ENCODE measurements around the gene ZBED2. TPM values are rescaled to one million over a fixed set of nuclear protein-coding genes. Genes with fewer than 3 reads are reported as not detected.

The ZBED2 gene
- not detected in 2 replicates for total RNA-seq (2021; fragmentation: NEBNext Ultra II Directional; extraction: Animal tissue kit (Norgen Biotek cat#: 25700))
- not detected in 2 replicates for polyA plus RNA-seq (2011; rRNA removed)
- polyA plus RNA-seq (2011; cell fraction: cytosol; rRNA removed), result not detected
- not detected for polyA plus RNA-seq (2011; cell fraction: nucleus; rRNA removed)
- not detected in 4 replicates for polyA plus RNA-seq (2012, experiment 1 of 2)
- not detected for polyA plus RNA-seq (2012, experiment 2 of 2)
- not detected for polyA plus RNA-seq (2013, experiment 1 of 2)
- polyA plus RNA-seq (2013, experiment 2 of 2), result not detected
- polyA minus RNA-seq (2011; rRNA and poly(A)+ RNA removed), result not detected in 2 replicates
- not detected for polyA minus RNA-seq (2011; cell fraction: cytosol; rRNA and poly(A)+ RNA removed)
- polyA minus RNA-seq (2011; cell fraction: nucleus; rRNA and poly(A)+ RNA removed), result not detected
- long read RNA-seq, experiment 1, result 0 reads
- long read RNA-seq, experiment 2, result 0 reads

GRCh38 chr3:111595232-111595631 is at the start of gene ZBED2:
TSS of gene ZBED2 (minus strand) at chr3:111595346. CDS start at chr3:111594201, 1,145 bp downstream.
- H2AK5ac ChIP-seq (ENCODE audit: low read depth, low read length), result no peak within 1 kb of the TSS
- no peak within 1 kb of the TSS for H3K18ac ChIP-seq (ENCODE audit: extremely low read depth, low read length)
- H4K8ac ChIP-seq (ENCODE audit: extremely low read depth, insufficient read depth, low read length), result no peak within 1 kb of the TSS
- no peak within 1 kb of the TSS for H3K4me3 ChIP-seq (ENCODE audit: extremely low read depth in 1 of 4, insufficient read depth in 2 of 4, low read depth in 3 of 4, low read length in 4 of 4)
- ChIA-PET CTCF (ENCODE audit: partially characterized antibody) (interaction anchor here (1.3 kb wide), 1 partner anchor 15 kb away, joined by 3 read pairs; no protein-coding TSS in a partner anchor), POLR2A (ENCODE audit: partially characterized antibody) (no interaction called here)
- no peak within 1 kb of the TSS for H3K9ac ChIP-seq (replicated peaks in 1 of 4; ENCODE audit: extremely low read depth in 1 of 4, low read depth in 3 of 4, low read length in 3 of 4)
- no peak within 1 kb of the TSS for H3K4me2 ChIP-seq (ENCODE audit: insufficient read depth in 1 of 2, low read depth in 2 of 2, low read length in 2 of 2)
- FAIRE-seq, result no peak
- no peak within 1 kb of the TSS for H2BK120ac ChIP-seq (replicated peaks; ENCODE audit: low read depth, low read length)
- H3K27ac ChIP-seq (ENCODE audit: low read depth, low read length), result no peak within 1 kb of the TSS
- no peak within 1 kb of the TSS for H4K91ac ChIP-seq (replicated peaks; ENCODE audit: insufficient read length, low read length)
- WGBS, 2 experiments (ENCODE audit: extremely low coverage in 1 of 2, insufficient coverage in 1 of 2, insufficient read length in 1 of 2, insufficient replicate concordance in 2 of 2, low coverage in 1 of 2, low lambda C conversion rate in 2 of 2, missing lambda C conversion rate in 1 of 2), result 84% methylated on average over 2 of the region's 2 CpGs; no CpG with 5 or more reads in 1 of the 2 experiments
- H3K9me3 ChIP-seq (ENCODE audit: insufficient read depth in 2 of 2, low read depth in 1 of 2, low read length in 1 of 2), result no peaks in the 10 kb centered on the region
- H3K56ac ChIP-seq (replicated peaks; ENCODE audit: insufficient read length, low read depth, low read length), result no peak within 1 kb of the TSS
- no peaks in the 10 kb centered on the region for H3K4me1 ChIP-seq (replicated peaks in 1 of 4; ENCODE audit: control insufficient read depth in 3 of 4, insufficient read depth in 4 of 4, low read length in 3 of 4)
- H3K79me1 ChIP-seq (ENCODE audit: low read depth, low read length), result no peaks in the 10 kb centered on the region
- H2BK12ac ChIP-seq (ENCODE audit: low read depth, low read length), result no peak within 1 kb of the TSS
- TF ChIP-seq KDM4A (IDR thresholded peaks at IDR 0.05; ENCODE audit: low read depth, low read length, severe bottlenecking) (no peak), RXRA (IDR thresholded peaks at IDR 0.05; ENCODE audit: insufficient read depth, low read depth, low read length) (no peak), NRF1 (IDR thresholded peaks at IDR 0.05; ENCODE audit: low read depth, low read length) (no peak), TAF1 (IDR thresholded peaks at IDR 0.05; ENCODE audit: low read depth, low read length) (no peak), RNF2 (IDR thresholded peaks at IDR 0.05; ENCODE audit: borderline replicate concordance, low read depth, low read length, missing control alignments, poor library complexity, severe bottlenecking) (no peak), GTF2F1 (IDR thresholded peaks at IDR 0.05; ENCODE audit: borderline replicate concordance, low read depth, low read length) (no peak), JUN (IDR thresholded peaks at IDR 0.05; ENCODE audit: low read depth, low read length) (no peak)
- no peaks in the 10 kb centered on the region for H3K23me2 ChIP-seq (ENCODE audit: low read depth, low read length)
- DNase-seq (ENCODE audit: low read depth in 1 of 2, low spot score in 2 of 2), result no peak
- H2AFZ ChIP-seq (ENCODE audit: low read length), result no peak within 1 kb of the TSS
- no peaks in the 10 kb centered on the region for H3K36me3 ChIP-seq (ENCODE audit: control insufficient read depth in 2 of 4, insufficient read depth in 4 of 4, low read length in 3 of 4)
- H3K79me2 ChIP-seq (ENCODE audit: control insufficient read depth in 1 of 2, insufficient read depth in 2 of 2, low read length in 2 of 2), result no peaks in the 10 kb centered on the region
- no peak within 1 kb of the TSS for H2BK20ac ChIP-seq (ENCODE audit: low read length)
- no peak within 1 kb of the TSS for H2BK5ac ChIP-seq (ENCODE audit: low read depth, low read length)
- no peak within 1 kb of the TSS for H3K4ac ChIP-seq (replicated peaks; ENCODE audit: insufficient read length, low read depth, low read length)
- no peak within 1 kb of the TSS for H3K23ac ChIP-seq (ENCODE audit: insufficient read length)
- H2BK15ac ChIP-seq (ENCODE audit: low read length), result no peak within 1 kb of the TSS
- H3K14ac ChIP-seq (ENCODE audit: insufficient read length), result no peak within 1 kb of the TSS
- H4K20me1 ChIP-seq (replicated peaks in 1 of 2; ENCODE audit: control insufficient read depth in 1 of 2, insufficient read depth in 2 of 2, low read length in 2 of 2), result no peaks in the 10 kb centered on the region
- H4K5ac ChIP-seq (ENCODE audit: insufficient read length, low read depth, low read length), result no peak within 1 kb of the TSS
- no peaks in the 10 kb centered on the region for H3K27me3 ChIP-seq (replicated peaks in 1 of 4; ENCODE audit: control insufficient read depth in 3 of 4, extremely low read depth in 1 of 4, insufficient read depth in 3 of 4, low read length in 3 of 4)

All from H1 (cell line).